ENCODE data around the gene NATD1. TPM values are rescaled to one million over a fixed set of nuclear protein-coding genes. Genes with fewer than 3 reads are reported as not detected.

NATD1 gene
- total and polyA plus RNA-seq, 9 of the 15 experiments (the other 6 are each of a cell fraction or from before 2014, with no cell fraction given), result 0.24 to 5.4 (median 1.6) TPM

GRCh38 chr17:21235921-21236320 is 17.3 kb downstream of the NATD1 start (continued):
- no peak for TF ChIP-seq ZNF551 (CRISPR knock-in tag; IDR thresholded peaks at IDR 0.05)
- no peak for TF ChIP-seq GABPB1 (CRISPR knock-in tag; IDR thresholded peaks at IDR 0.05)
- no peak for TF ChIP-seq ZNF592 (IDR thresholded peaks at IDR 0.05)
- TF ChIP-seq GATAD2A (IDR thresholded peaks at IDR 0.05), result no peak
- peak in 1 of 2 experiments; percentile 37; a peak in 1 of 4 replicates for TF ChIP-seq BCLAF1 (IDR thresholded peaks at IDR 0.05; ENCODE audit: borderline replicate concordance in 1 of 2, control insufficient read depth in 1 of 2, low read depth in 2 of 2, low read length in 1 of 2)
- TF ChIP-seq HNRNPK (IDR thresholded peaks at IDR 0.05; ENCODE audit: low read depth, low read length, poor library complexity, severe bottlenecking), result no peak
- TF ChIP-seq GTF2A2 (tag; IDR thresholded peaks at IDR 0.05), result no peak
- TF ChIP-seq CEBPZ (IDR thresholded peaks at IDR 0.05; ENCODE audit: borderline replicate concordance, low read depth, low read length), result no peak
- TF ChIP-seq TARDBP (IDR thresholded peaks at IDR 0.05), result no peak
- TF ChIP-seq SUPT5H (IDR thresholded peaks at IDR 0.05), result 0 out of 2 replicates have a peak, but pooled peaks have one; percentile 20
- no peak for TF ChIP-seq ZNF239 (CRISPR knock-in tag; IDR thresholded peaks at IDR 0.05)
- TF ChIP-seq MCM3 (IDR thresholded peaks at IDR 0.05), result no peak
- no peak for TF ChIP-seq ZNF639 (CRISPR knock-in tag; conservative IDR thresholded peaks at IDR 0.05 in 1 of 2, IDR thresholded peaks at IDR 0.05 in 1 of 2)
- TF ChIP-seq ZNF449 (CRISPR knock-in tag; IDR thresholded peaks at IDR 0.05), result no peak

All from K562 (cell line).